Fibroblast of the aortic adventitia (primary cell): ENCODE measurements around the gene TREX2. TPM values are rescaled to one million over a fixed set of nuclear protein-coding genes. Genes with fewer than 3 reads are reported as not detected.

ENCODE experiments used
- DNase-seq: peaks from one replicate; pipeline ENCODE4 v3.0.0-alpha.2; 2010; ENCODE audit warnings: low read depth
- H3K4me3 ChIP-seq: 2 replicates; pipeline ENCODE4 v1.5.1; 2011; ENCODE audit warnings: low read depth, mild to moderate bottlenecking, control low read depth, low read length, moderate library complexity
- CTCF ChIP-seq: IDR thresholded peaks from 2 replicates; pipeline ENCODE4 v1.5.1; 2011; ENCODE audit warnings: mild to moderate bottlenecking, low read length, control low read depth, inconsistent platforms; ENCODE audit not compliant: insufficient read depth
- small RNA-seq: library from RNA; depleted of rRNA; stranded (forward); fragments of <200 nt; gene quantifications from one replicate; pipeline ENCODE3, GENCODE V24; 2012
- total RNA-seq: library from RNA; depleted of rRNA; stranded (reverse); fragments of >200 nt; gene quantifications from 2 replicates; pipeline ENCODE4 v1.2.3, GENCODE V29; 2012; ENCODE audit warnings: low replicate concordance

TREX2 gene
- total RNA-seq, 1 donor: 1.3 TPM

GRCh38 chrX:153398275-153398960 is 47.4 kb downstream of the TREX2 start:
- H3K4me3 ChIP-seq: no peak overlapping the region
- TF ChIP-seq CTCF: no peak
- no peak for DNase-seq

GRCh38 chrX:153397256-153397960 is 48.4 kb downstream of the TREX2 start:
- no peak for TF ChIP-seq CTCF
- H3K4me3 ChIP-seq: no peak overlapping the region
- DNase-seq: no peak

GRCh38 chrX:153396320-153397195 is 49.3 kb downstream of the TREX2 start:
- no peak for TF ChIP-seq CTCF
- no peak for DNase-seq
- no peak overlapping the region for H3K4me3 ChIP-seq

- DNase-seq: no peak
- no peak for TF ChIP-seq CTCF
- H3K4me3 ChIP-seq: no peak overlapping the region
Observed at GRCh38 chrX:153395613-153396319, 50.1 kb downstream of the TREX2 start.

GRCh38 chrX:153394612-153395011 is 51.2 kb downstream of the TREX2 start:
- no peak for DNase-seq
- no peak for TF ChIP-seq CTCF
- no peak overlapping the region for H3K4me3 ChIP-seq

Small RNA genes lying within 50 kb of the gene (small RNA-seq; reads per million reads assigned to genes)
- not detected for gene RN7SL667P

Other genes with a start within 250 kb of the TREX2 start
- not detected in 2 replicates for gene PNMA6F, start 124.3 kb downstream of the TREX2 start, total RNA-seq
- 6.1 and 10.1 TPM in 2 replicates for gene ZNF275, start 111.9 kb downstream of the TREX2 start, total RNA-seq
- gene PNMA6E, start 44.7 kb downstream of the TREX2 start, total RNA-seq: not detected in 2 replicates
- 0.08 TPM in 1 of 2 replicates, not detected in the other for gene ZFP92, start 34.6 kb downstream of the TREX2 start, total RNA-seq
- gene HAUS7, start 24.5 kb upstream of the TREX2 start, total RNA-seq: 16.4 and 16.5 TPM in 2 replicates
- 12.3 and 133 TPM in 2 replicates for gene BGN, start 48.9 kb upstream of the TREX2 start, total RNA-seq
- gene ATP2B3, start 71.6 kb upstream of the TREX2 start, total RNA-seq: not detected in 2 replicates
- 2.5 and 14.5 TPM in 2 replicates for gene CCNQ, start 153.1 kb upstream of the TREX2 start, total RNA-seq
- gene DUSP9, start 201.1 kb upstream of the TREX2 start, total RNA-seq: not detected in 2 replicates
- 0.33 TPM in 1 of 2 replicates, not detected in the other for gene PNCK, start 227.8 kb upstream of the TREX2 start, total RNA-seq
- gene SLC6A8, start 241.9 kb upstream of the TREX2 start, total RNA-seq: 5.6 and 8.8 TPM in 2 replicates